Natural killer cell (primary cell): ENCODE data around the gene RNASE1. TPM values are rescaled to one million over a fixed set of nuclear protein-coding genes. Genes with fewer than 3 reads are reported as not detected.

Experiments used
- ATAC-seq, 3 donors: fragments of 150-1000 bp in 2 of 3; fragments of 200-7000 bp in 1 of 3; cut with Tn5 transposase; 1 replicate in 1 of 3; 2 replicates in 2 of 3; pipeline ENCODE4 v1.10.0; 2021; ENCODE audit warnings: mild to moderate bottlenecking in 2 of 3, moderate library complexity in 2 of 3
- DNase-seq, 2 donors: peaks; one replicate each; pipeline versions ENCODE4 v3.0.0 to v3.0.0-alpha.2; 2013 to 2021; ENCODE audit warnings: mixed read lengths in 1 of 2
- H3K27ac ChIP-seq: one replicate; pipeline ENCODE4 v1.5.1; 2013; ENCODE audit warnings: mild to moderate bottlenecking, low read length
- H3K27me3 ChIP-seq: one replicate; pipeline ENCODE4 v1.6.1; 2013; ENCODE audit warnings: low read length; ENCODE audit not compliant: control insufficient read depth, insufficient read depth
- H3K36me3 ChIP-seq: one replicate; pipeline ENCODE4 v1.6.1; 2013; ENCODE audit warnings: low read length; ENCODE audit not compliant: control insufficient read depth, insufficient read depth
- H3K4me1 ChIP-seq: one replicate; pipeline ENCODE4 v1.6.1; 2013; ENCODE audit warnings: low read length; ENCODE audit not compliant: control insufficient read depth, insufficient read depth
- H3K4me3 ChIP-seq: one replicate; pipeline ENCODE4 v1.5.1; 2013; ENCODE audit warnings: low read length
- H3K9me3 ChIP-seq: one replicate; pipeline ENCODE4 v1.6.1; 2013; ENCODE audit warnings: low read length; ENCODE audit not compliant: control insufficient read depth, insufficient read depth
- H3K27ac Mint-ChIP-seq, 2 donors: one replicate each; pipeline ENCODE4 v1.8.0; 2022; ENCODE audit warnings: mild to moderate bottlenecking in 2 of 2, mixed read lengths in 2 of 2, moderate library complexity in 1 of 2
- H3K27me3 Mint-ChIP-seq, 2 donors: one replicate each; pipeline ENCODE4 v1.8.0; 2022; ENCODE audit warnings: low read depth in 2 of 2, mixed read lengths in 2 of 2
- H3K36me3 Mint-ChIP-seq: one replicate; pipeline ENCODE4 v1.8.0; 2022; ENCODE audit warnings: mixed read lengths
- H3K4me1 Mint-ChIP-seq, 2 donors: one replicate each; pipeline ENCODE4 v1.8.0; 2022; ENCODE audit warnings: mixed read lengths in 2 of 2
- H3K4me3 Mint-ChIP-seq: one replicate; pipeline ENCODE4 v1.8.0; 2022; ENCODE audit warnings: mild to moderate bottlenecking, moderate library complexity, mixed read lengths
- H3K9me3 Mint-ChIP-seq, 2 donors: one replicate each; pipeline ENCODE4 v1.8.0; 2022; ENCODE audit warnings: mixed read lengths in 2 of 2
- CTCF ChIP-seq: fragments of 200-600 bp; IDR thresholded peaks from one replicate; pipeline ENCODE4 v1.8.0; 2022; ENCODE audit warnings: antibody characterized with exemption
- WGBS: methylation state at CpG from one replicate; pipeline ENCODE4 v1.1.7; 2013; ENCODE audit warnings: missing lambda C conversion rate; ENCODE audit not compliant: insufficient coverage; 5-methylcytosine and 5-hydroxymethylcytosine counted together
- intact Hi-C: fragments of 100-400 bp; cut with micrococcal nuclease; formaldehyde crosslinking; loops from one replicate; pipeline ENCODE4 v1.14.2; 2022
- total RNA-seq, 4 donors: library from RNA; stranded (reverse); fragments of 120-200 nt in 1 of 4; gene quantifications; one replicate each; pipeline versions ENCODE4 v1.2.3 to v1.2.4, GENCODE V29; 2013 to 2022

RNASE1 gene
- total RNA-seq, 3 donors from 2014 or later (not counting 1 experiment from before 2014, with no cell fraction given), result not detected

- TF ChIP-seq CTCF, result no peak
- H3K36me3 Mint-ChIP-seq, result no peaks in the 10 kb centered on the region
Observed at GRCh38 chr14:20798932-20799331, 3.7 kb downstream of the RNASE1 start.

GRCh38 chr14:20798318-20798717, 4.3 kb downstream of the RNASE1 start:
- intact Hi-C loops, result no loop called here
- Histone ChIP-seq H3K36me3 (no peaks in the 10 kb centered on the region), H3K4me3 (no peak overlapping the region), H3K27ac (no peak overlapping the region), H3K9me3 (no peaks in the 10 kb centered on the region), H3K4me1 (peaks cover 30% of the 10 kb centered on the region), H3K27me3 (no peaks in the 10 kb centered on the region)
- no peak for TF ChIP-seq CTCF
- Mint-ChIP-seq H3K27me3 (no peaks in the 10 kb centered on the region), H3K4me3 (no peak overlapping the region), H3K27ac (peak overlapping the region in 1 of 2 donors; percentile 59), H3K9me3 (no peaks in the 10 kb centered on the region), H3K36me3 (no peaks in the 10 kb centered on the region), H3K4me1 (peaks cover 24 to 30% of the 10 kb centered on the region in 2 donors)
- DNase-seq, result no peak
- WGBS, result 65% methylated on average over 7 of the region's 7 CpGs
- ATAC-seq, result no peak

More at GRCh38 chr14:20798932-20799331, 3.7 kb downstream of the RNASE1 start:
- H3K9me3 Mint-ChIP-seq, result no peaks in the 10 kb centered on the region
- peaks cover 30% of the 10 kb centered on the region for H3K4me1 ChIP-seq
- no peaks in the 10 kb centered on the region for H3K9me3 ChIP-seq
- no peaks in the 10 kb centered on the region for H3K36me3 ChIP-seq
- ATAC-seq (no peak), DNase-seq (no peak)
- H3K27ac Mint-ChIP-seq, result peak overlapping the region; percentile 72 to 81
- H3K4me3 Mint-ChIP-seq, result no peak overlapping the region
- intact Hi-C loops, result no loop called here
- peaks cover 24 to 30% of the 10 kb centered on the region in 2 donors for H3K4me1 Mint-ChIP-seq
- no peaks in the 10 kb centered on the region for H3K27me3 Mint-ChIP-seq
- no peak overlapping the region for H3K27ac ChIP-seq
- no peaks in the 10 kb centered on the region for H3K27me3 ChIP-seq
- 84% methylated on average over 6 of the region's 6 CpGs for WGBS
- no peak overlapping the region for H3K4me3 ChIP-seq

GRCh38 chr14:20797164-20797563, 5.5 kb downstream of the RNASE1 start:
- no peak for DNase-seq
- Mint-ChIP-seq H3K27ac (no peak overlapping the region), H3K36me3 (no peaks in the 10 kb centered on the region), H3K4me3 (no peak overlapping the region), H3K27me3 (no peaks in the 10 kb centered on the region), H3K4me1 (peaks cover 22 to 27% of the 10 kb centered on the region in 2 donors), H3K9me3 (no peaks in the 10 kb centered on the region)
- Histone ChIP-seq H3K4me3 (no peak overlapping the region), H3K36me3 (no peaks in the 10 kb centered on the region), H3K27ac (no peak overlapping the region), H3K27me3 (no peaks in the 10 kb centered on the region), H3K9me3 (no peaks in the 10 kb centered on the region), H3K4me1 (peaks cover 30% of the 10 kb centered on the region)
- intact Hi-C loops, result no loop called here
- TF ChIP-seq CTCF, result no peak
- WGBS, result 95% methylated on average over 1 of the region's 1 CpG
- ATAC-seq, result no peak

- no peaks in the 10 kb centered on the region for H3K27me3 Mint-ChIP-seq
- no peak for DNase-seq
- no peak overlapping the region for H3K27ac Mint-ChIP-seq
- Histone ChIP-seq H3K4me3 (no peak overlapping the region), H3K27me3 (no peaks in the 10 kb centered on the region), H3K27ac (no peak overlapping the region), H3K9me3 (no peaks in the 10 kb centered on the region), H3K36me3 (no peaks in the 10 kb centered on the region), H3K4me1 (peaks cover 9% of the 10 kb centered on the region)
- intact Hi-C loops, result no loop called here
- no peaks in the 10 kb centered on the region for H3K36me3 Mint-ChIP-seq
- ATAC-seq, result peak in 1 of 3 donors; percentile 21
- 81% methylated on average over 7 of the region's 7 CpGs for WGBS
- no peak for TF ChIP-seq CTCF
- H3K4me1 Mint-ChIP-seq, result peaks cover 8 to 14% of the 10 kb centered on the region in 2 donors
- no peak overlapping the region for H3K4me3 Mint-ChIP-seq
- H3K9me3 Mint-ChIP-seq, result no peaks in the 10 kb centered on the region
Observed at GRCh38 chr14:20794644-20795369, 7.8 kb downstream of the RNASE1 start.
